Neural cell (in vitro differentiated cells): ENCODE data around the gene AP2B1. TPM values are rescaled to one million over a fixed set of nuclear protein-coding genes. Genes with fewer than 3 reads are reported as not detected.

Experiments used
- H2AFZ ChIP-seq: fragments of 200-600, 300-800 bp; sonication (generic), shearing (Covaris generic); 2 replicates; pipeline ENCODE4 v1.6.0; 2014; ENCODE audit warnings: low read depth, mild to moderate bottlenecking, antibody characterized with exemption, low read length, moderate library complexity
- H3F3A ChIP-seq: fragments of 200-600 bp; shearing (Covaris generic); 2 replicates; pipeline ENCODE4 v1.6.1; 2016; ENCODE audit warnings: mild to moderate bottlenecking, moderate library complexity, mixed read lengths, antibody characterized with exemption, low read length; ENCODE audit not compliant: insufficient read depth, poor library complexity, severe bottlenecking
- H3K27ac ChIP-seq: fragments of 200-600, 300-800 bp; sonication (generic), shearing (Covaris generic); 2 replicates; pipeline ENCODE4 v1.5.1; 2014; ENCODE audit warnings: mild to moderate bottlenecking, low read length, moderate library complexity
- H3K27me3 ChIP-seq: fragments of 300-800, 200-600 bp; sonication (generic), shearing (Covaris generic); 2 replicates; pipeline ENCODE4 v1.6.0; 2014; ENCODE audit warnings: mild to moderate bottlenecking, low read depth, low read length, moderate library complexity; ENCODE audit not compliant: insufficient read depth
- H3K36me3 ChIP-seq: fragments of 300-800, 200-600 bp; sonication (generic), shearing (Covaris generic); 2 replicates; pipeline ENCODE4 v1.5.1; 2014; ENCODE audit warnings: mild to moderate bottlenecking, antibody characterized with exemption, low read length, moderate library complexity; ENCODE audit not compliant: insufficient read depth
- H3K4me2 ChIP-seq: fragments of 300-800, 200-600 bp; sonication (generic), shearing (Covaris generic); 2 replicates; pipeline ENCODE4 v1.6.0; 2014; ENCODE audit warnings: mild to moderate bottlenecking, low read length
- H3K4me3 ChIP-seq: fragments of 300-800, 200-600 bp; sonication (generic), shearing (Covaris generic); 2 replicates; pipeline ENCODE4 v1.5.1; 2014; ENCODE audit warnings: mild to moderate bottlenecking, low read length, moderate library complexity
- H3K79me2 ChIP-seq: fragments of 200-600 bp; shearing (Covaris generic); replicated peaks from 2 replicates; pipeline ENCODE4 v1.6.0; 2014; ENCODE audit warnings: mild to moderate bottlenecking, low read length, moderate library complexity; ENCODE audit not compliant: insufficient read depth
- H3K9ac ChIP-seq: fragments of 300-800, 200-600 bp; sonication (generic), shearing (Covaris generic); 2 replicates; pipeline ENCODE4 v1.6.1; 2016; ENCODE audit warnings: mild to moderate bottlenecking, low read length, mixed read lengths
- H3K9me2 ChIP-seq: fragments of 200-600 bp; shearing (Covaris generic); 2 replicates; pipeline ENCODE4 v1.6.1; 2016; ENCODE audit warnings: mild to moderate bottlenecking, low read length, mixed read lengths; ENCODE audit not compliant: insufficient read depth
- H3K9me3 ChIP-seq: fragments of 200-600, 300-800 bp; sonication (generic), shearing (Covaris generic); 2 replicates; pipeline ENCODE4 v1.6.1; 2016; ENCODE audit warnings: mild to moderate bottlenecking, mixed run types, low read length, moderate library complexity, mixed read lengths
- H4K20me1 ChIP-seq: fragments of 200-600 bp; shearing (Covaris generic); 2 replicates; pipeline ENCODE4 v1.6.1; 2016; ENCODE audit warnings: mild to moderate bottlenecking, mixed run types; ENCODE audit not compliant: insufficient read depth
- CTCF ChIP-seq: fragments of 450-650 bp; IDR thresholded peaks from 2 replicates; pipeline ENCODE4 v1.5.1; 2014; ENCODE audit warnings: antibody characterized with exemption, mild to moderate bottlenecking, moderate library complexity; ENCODE audit not compliant: poor library complexity, severe bottlenecking
- EP300 ChIP-seq: fragments of 450-650 bp; conservative IDR thresholded peaks from 2 replicates; pipeline ENCODE4 v1.6.1; 2014; ENCODE audit warnings: antibody characterized with exemption, mild to moderate bottlenecking, moderate library complexity; ENCODE audit not compliant: poor library complexity, severe bottlenecking
- EZH2 ChIP-seq: fragments of 200-600, 300-800 bp; shearing (Covaris generic), sonication (generic); IDR thresholded peaks from 2 replicates; pipeline ENCODE4 v1.6.1; 2014; ENCODE audit warnings: antibody characterized with exemption, low read length, borderline replicate concordance, mild to moderate bottlenecking; ENCODE audit not compliant: insufficient read depth, poor library complexity, severe bottlenecking
- MXI1 ChIP-seq: fragments of 450-650 bp; conservative IDR thresholded peaks from 2 replicates; pipeline ENCODE4 v1.6.1; 2014; ENCODE audit warnings: antibody characterized with exemption, mild to moderate bottlenecking; ENCODE audit not compliant: poor library complexity, severe bottlenecking
- POLR2AphosphoS5 ChIP-seq: IDR thresholded peaks from 2 replicates; pipeline ENCODE4 v1.6.1; 2012
- RAD21 ChIP-seq: fragments of 450-650 bp; conservative IDR thresholded peaks from 2 replicates; pipeline ENCODE4 v1.6.1; 2014; ENCODE audit warnings: antibody characterized with exemption, mild to moderate bottlenecking, moderate library complexity
- REST ChIP-seq: IDR thresholded peaks from 2 replicates; pipeline ENCODE4 v1.6.1; 2012; ENCODE audit warnings: borderline replicate concordance
- SMC3 ChIP-seq: fragments of 450-650 bp; conservative IDR thresholded peaks from 2 replicates; pipeline ENCODE4 v1.6.1; 2014; ENCODE audit warnings: antibody characterized with exemption, mild to moderate bottlenecking, moderate library complexity; ENCODE audit not compliant: poor library complexity
- TAF1 ChIP-seq: IDR thresholded peaks from 2 replicates; pipeline ENCODE4 v1.6.1; 2012; ENCODE audit warnings: low read depth
- polyA plus RNA-seq: library from polyadenylated mRNA; depleted of rRNA; stranded (reverse); fragments of >200 nt; gene quantifications from 2 replicates; pipeline ENCODE4 v1.2.3, GENCODE V29; 2014

The AP2B1 gene
- polyA plus RNA-seq, 1 donor from 2014 or later, result 59.5 TPM

GRCh38 chr17:35743626-35744328, 156.7 kb downstream of the AP2B1 start:
- TF ChIP-seq REST, result no peak
- no peak for TF ChIP-seq EP300
- TF ChIP-seq RAD21, result no peak
- TF ChIP-seq CTCF, result no peak
- TF ChIP-seq MXI1, result no peak
- TF ChIP-seq POLR2AphosphoS5, result no peak
- no peak for TF ChIP-seq EZH2
- no peak for TF ChIP-seq TAF1
- TF ChIP-seq SMC3, result no peak
- peaks cover 18% of the 10 kb centered on the region for H3K27me3 ChIP-seq
- no peak overlapping the region for H3K27ac ChIP-seq
- no peak overlapping the region for H3K4me2 ChIP-seq
- no peaks in the 10 kb centered on the region for H4K20me1 ChIP-seq
- no peaks in the 10 kb centered on the region for H3F3A ChIP-seq
- H3K9ac ChIP-seq, result no peak overlapping the region
- H3K9me2 ChIP-seq, result no peaks in the 10 kb centered on the region
- no peaks in the 10 kb centered on the region for H3K36me3 ChIP-seq
- no peaks in the 10 kb centered on the region for H3K79me2 ChIP-seq
- H2AFZ ChIP-seq, result no peak overlapping the region
- no peaks in the 10 kb centered on the region for H3K9me3 ChIP-seq
- no peak overlapping the region for H3K4me3 ChIP-seq

- Histone ChIP-seq H3K27me3 (peaks cover 20% of the 10 kb centered on the region), H3K9ac (no peak overlapping the region), H2AFZ (no peak overlapping the region), H3K9me2 (no peaks in the 10 kb centered on the region), H4K20me1 (no peaks in the 10 kb centered on the region), H3K27ac (no peak overlapping the region), H3K36me3 (no peaks in the 10 kb centered on the region), H3F3A (no peaks in the 10 kb centered on the region), H3K4me2 (no peak overlapping the region), H3K4me3 (no peak overlapping the region), H3K79me2 (no peaks in the 10 kb centered on the region), H3K9me3 (no peaks in the 10 kb centered on the region)
- no peak for TF ChIP-seq EP300
- no peak for TF ChIP-seq MXI1
- TF ChIP-seq RAD21, result no peak
- no peak for TF ChIP-seq EZH2
- TF ChIP-seq TAF1, result no peak
- no peak for TF ChIP-seq CTCF
- no peak for TF ChIP-seq POLR2AphosphoS5
- no peak for TF ChIP-seq REST
- no peak for TF ChIP-seq SMC3
Measured at GRCh38 chr17:35744830-35745229, 157.7 kb downstream of the AP2B1 start.
